Measurements from ENCODE around the gene HOXC9.

HOXC9 gene

DNA sequence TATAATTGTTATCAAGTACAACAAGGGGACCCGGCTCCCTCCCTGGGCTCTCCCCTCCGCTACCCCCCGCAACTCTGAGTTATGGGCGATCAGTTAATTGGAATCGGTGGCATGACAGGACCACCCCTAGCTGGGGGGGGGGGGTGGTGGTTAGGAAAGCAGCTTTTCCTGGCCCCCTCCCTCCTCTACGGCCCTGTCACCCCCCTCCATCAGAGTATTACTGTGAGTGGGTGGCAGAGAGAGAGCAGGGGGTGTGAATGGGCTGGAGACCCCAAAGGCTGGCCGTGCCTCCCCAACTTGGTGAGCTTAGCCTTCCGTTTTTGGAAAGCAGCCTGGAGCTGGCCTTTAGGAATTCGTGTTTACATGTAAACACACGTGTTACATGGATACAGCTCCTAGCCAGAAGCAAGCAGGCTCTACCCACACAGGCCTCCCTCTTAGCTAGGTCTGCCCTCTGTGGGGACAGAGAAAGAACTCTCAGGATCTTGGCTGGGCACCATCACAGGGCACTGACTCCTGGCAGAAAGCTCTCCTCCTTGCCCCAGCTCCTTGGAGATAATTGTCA lies 52.6 kb downstream of the HOXC9 start:
- H3K4me3 ChIP-seq (ENCODE audit: low read depth, low read length) = no peak overlapping the region
- TF ChIP-seq MAX (IDR thresholded peaks at IDR 0.05; ENCODE audit: low read depth, low read length) (no peak), CTCF (IDR thresholded peaks at IDR 0.05; ENCODE audit: low read depth, low read length) (no peak), POLR2A (IDR thresholded peaks at IDR 0.05; ENCODE audit: extremely low read depth, insufficient read length) (no peak), MYC (IDR thresholded peaks at IDR 0.05; ENCODE audit: low read depth, low read length) (no peak)

More for the DNA sequence above, 52.6 kb downstream of the HOXC9 start:
- DNase-seq (ENCODE audit: low read depth) = no peak
